Activated CD8-positive, alpha-beta memory T cell treated with anti-CD3 and anti-CD28 coated beads, Interleukin-2, amount 50 U/mL, for 1 hour (primary cell): Measurements from ENCODE around the gene SFRP2.

Source experiments
- DNase-seq: peaks from one replicate; pipeline ENCODE4 v3.0.0-alpha.2; 2020; ENCODE audit errors: extremely low read depth

Gene SFRP2

DNA sequence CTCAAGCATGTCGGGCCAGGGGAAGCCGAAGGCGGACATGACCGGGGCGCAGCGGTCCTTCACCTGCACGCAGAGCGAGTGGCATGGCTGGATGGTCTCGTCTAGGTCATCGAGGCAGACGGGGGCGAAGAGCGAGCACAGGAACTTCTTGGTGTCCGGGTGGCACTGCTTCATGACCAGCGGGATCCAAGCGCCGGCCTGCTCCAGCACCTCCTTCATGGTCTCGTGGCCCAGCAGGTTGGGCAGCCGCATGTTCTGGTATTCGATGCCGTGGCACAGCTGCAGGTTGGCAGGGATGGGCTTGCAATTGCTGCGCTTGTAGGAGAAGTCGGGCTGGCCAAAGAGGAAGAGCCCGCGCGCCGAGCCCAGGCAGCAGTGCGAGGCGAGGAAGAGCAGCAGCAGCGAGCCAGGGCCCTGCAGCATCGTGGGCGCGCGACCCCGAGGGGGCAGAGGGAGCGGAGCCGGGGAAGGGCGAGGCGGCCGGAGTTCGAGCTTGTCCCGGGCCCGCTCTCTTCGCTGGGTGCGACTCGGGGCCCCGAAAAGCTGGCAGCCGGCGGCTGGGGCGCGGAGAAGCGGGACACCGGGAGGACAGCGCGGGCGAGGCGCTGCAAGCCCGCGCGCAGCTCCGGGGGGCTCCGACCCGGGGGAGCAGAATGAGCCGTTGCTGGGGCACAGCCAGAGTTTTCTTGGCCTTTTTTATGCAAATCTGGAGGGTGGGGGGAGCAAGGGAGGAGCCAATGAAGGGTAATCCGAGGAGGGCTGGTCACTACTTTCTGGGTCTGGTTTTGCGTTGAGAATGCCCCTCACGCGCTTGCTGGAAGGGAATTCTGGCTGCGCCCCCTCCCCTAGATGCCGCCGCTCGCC is at the start of gene SFRP2:
Gene SFRP2 (minus strand): TSS at position 671 of the 864 bp plus-strand sequence. CDS start 248 bp downstream, at position 423.
- no peak for DNase-seq

DNA sequence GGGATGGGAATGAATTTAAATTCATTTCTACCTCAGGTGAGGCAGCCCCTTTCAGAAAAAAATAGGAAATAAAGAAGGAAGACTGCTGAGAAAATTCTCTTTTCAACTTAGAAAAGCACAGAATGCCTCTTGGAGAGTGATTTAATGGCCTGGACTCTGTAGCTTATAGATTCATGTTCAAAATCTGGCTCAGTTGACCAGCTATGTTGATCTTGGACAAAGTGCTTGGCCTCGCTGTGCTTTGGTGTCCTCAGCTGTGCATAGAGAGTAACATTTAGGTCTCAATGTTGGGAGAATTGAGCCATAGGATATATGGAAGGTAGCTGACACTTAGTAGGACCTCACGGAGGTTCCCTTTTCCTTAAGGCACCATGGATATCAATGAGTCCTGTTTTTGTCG is 49.7 kb upstream of the SFRP2 start:
- no peak for DNase-seq

- no peak for DNase-seq
These were observed 46.0 kb upstream of the SFRP2 start for GRCh38 chr4:153834901-153835300.

GRCh38 chr4:153832720-153833287 is 43.9 kb upstream of the SFRP2 start:
- no peak for DNase-seq

DNA sequence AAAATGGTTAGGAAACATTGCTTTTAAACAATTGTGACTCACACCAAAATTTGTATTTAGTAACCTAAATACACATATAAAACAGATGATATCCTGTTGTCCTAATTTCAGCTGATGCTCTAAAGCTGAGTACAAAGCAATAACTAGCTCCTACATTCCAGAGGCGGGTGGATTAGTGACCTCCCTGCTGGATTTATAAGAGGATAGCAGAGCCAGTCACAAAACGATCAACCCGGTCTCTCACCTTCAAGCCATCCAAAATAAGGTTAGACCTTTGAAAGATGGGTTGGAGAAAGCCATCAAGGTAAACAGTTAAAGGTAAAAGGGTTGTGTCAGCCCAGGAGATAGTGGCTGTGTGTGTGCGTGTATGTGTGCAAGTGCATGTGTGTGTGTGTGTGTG is 43.2 kb upstream of the SFRP2 start:
- DNase-seq, result no peak

DNA sequence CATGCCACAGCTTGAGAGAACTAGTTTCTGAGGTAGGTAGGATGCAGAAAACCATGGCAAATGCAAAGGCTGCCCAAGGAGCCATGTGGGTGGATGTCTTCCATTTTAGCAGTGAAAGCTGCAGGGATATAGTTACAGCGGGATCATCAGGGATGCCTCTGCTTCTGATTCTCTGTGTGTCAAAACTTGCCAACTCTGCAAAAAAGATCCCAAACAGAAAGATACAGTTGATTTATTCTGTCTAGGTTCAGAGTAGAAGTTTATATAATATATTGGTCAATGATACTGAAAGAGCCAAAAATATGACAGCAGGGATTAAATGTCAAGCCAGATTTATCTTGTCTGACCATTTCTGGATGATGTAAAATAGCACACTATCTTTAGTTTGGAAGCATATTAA is 42.4 kb upstream of the SFRP2 start:
- no peak for DNase-seq

GRCh38 chr4:153825691-153826090 is 36.8 kb upstream of the SFRP2 start:
- no peak for DNase-seq

DNA sequence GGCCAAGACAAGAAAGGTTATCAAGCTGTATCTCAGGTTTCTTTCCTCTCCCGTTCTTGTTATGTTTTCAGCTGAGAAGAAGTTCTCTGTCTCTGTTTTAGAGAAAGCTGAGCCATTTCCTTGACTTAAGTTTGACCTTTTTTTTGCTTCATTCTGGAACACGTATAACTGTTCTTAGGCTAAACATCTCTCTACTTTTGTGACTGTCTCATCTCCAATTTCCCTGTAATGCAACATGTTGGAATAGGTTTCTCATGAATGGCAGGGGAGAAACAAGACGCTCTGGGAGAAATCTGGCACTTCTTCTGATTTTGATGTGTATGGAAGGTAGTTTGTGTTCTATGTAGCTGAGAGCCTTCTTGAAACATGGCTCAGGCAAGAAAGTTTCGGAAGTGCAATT is 36.2 kb upstream of the SFRP2 start:
- no peak for DNase-seq

DNA sequence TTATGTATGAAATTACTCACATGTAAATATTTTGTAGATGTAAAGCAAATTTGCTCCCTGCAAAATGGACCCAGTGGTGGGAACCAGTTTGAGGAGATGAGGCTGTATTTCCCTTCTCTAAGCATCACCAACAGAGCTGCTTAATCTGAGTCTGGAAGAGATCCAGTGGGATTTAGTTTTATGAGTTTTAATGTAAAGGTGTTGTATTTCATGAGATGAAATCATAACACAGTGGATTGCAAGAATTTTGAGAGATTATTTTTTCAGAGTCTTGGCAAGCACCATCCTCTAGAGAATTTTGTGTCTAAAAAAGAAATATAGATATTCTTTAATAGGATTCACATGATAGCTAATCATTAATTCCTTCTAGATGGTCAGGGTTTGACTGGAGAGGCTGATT is 35.6 kb upstream of the SFRP2 start:
- DNase-seq, result no peak

- DNase-seq, result no peak
These were observed 34.6 kb upstream of the SFRP2 start for GRCh38 chr4:153823483-153823882.

- no peak for DNase-seq
These were observed 33.4 kb upstream of the SFRP2 start for GRCh38 chr4:153822316-153822715.

DNA sequence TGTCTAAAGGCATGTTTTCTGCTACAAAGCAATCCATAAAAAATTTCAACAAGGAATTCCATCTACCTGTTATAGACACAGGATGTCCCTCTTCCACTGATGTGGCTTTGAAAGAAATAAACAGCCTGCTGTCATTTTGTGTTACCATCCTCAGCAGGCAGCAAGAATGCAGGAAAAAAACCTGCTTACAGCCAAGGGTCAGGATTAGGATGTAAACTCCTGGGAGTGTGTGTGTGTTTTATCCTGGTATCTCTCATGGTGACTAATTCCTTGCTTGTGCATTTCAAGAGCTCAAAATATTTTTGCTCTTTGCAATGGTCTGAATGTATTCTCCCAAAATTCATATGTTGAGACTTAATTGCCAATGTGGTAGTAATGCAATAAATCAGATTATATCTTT is 28.6 kb upstream of the SFRP2 start:
- no peak for DNase-seq

DNA sequence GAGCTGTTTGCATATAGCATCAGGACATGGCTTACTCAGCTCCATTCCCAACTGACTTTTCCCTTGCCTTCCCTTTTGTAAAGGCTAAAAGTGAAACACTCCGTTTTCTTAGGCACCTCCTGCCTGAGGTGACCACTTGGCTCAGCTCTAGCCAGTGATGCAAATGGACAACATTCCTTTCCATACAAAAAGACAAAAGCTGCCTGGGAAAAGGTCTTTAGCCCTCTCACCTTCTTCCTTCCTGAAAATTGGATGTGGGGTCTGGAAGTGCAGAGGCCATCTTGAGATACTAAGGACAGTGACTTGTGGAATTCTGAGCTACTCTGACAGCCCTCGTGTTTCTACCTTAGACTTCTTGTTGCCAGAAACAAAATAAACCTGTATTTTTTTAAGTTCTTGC is 27.7 kb upstream of the SFRP2 start:
- DNase-seq, result no peak

GRCh38 chr4:153814789-153815188 is 25.9 kb upstream of the SFRP2 start:
- DNase-seq, result no peak

- no peak for DNase-seq
These were observed 21.3 kb upstream of the SFRP2 start for GRCh38 chr4:153809916-153810810.

DNA sequence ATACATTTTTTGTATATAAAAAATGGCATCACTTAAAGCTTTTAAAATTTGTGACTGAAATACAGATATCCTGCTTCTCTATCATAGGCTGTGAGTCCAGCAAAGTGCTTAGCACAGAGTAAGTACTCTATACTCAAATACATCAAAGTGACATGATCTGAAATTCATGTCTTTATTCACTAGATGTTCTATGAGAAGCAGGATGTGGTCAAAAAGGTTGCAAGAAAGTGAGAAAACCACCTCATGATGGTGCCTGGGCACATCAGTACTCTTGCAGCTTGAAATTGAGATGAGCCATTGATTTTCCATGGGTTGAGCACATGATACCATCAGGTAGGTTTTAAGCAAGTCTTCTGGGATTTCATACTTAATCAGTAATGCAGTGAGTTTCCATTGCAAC is 20.4 kb upstream of the SFRP2 start:
- no peak for DNase-seq

- no peak for DNase-seq
These were observed 19.3 kb upstream of the SFRP2 start for GRCh38 chr4:153808175-153808574.

DNA sequence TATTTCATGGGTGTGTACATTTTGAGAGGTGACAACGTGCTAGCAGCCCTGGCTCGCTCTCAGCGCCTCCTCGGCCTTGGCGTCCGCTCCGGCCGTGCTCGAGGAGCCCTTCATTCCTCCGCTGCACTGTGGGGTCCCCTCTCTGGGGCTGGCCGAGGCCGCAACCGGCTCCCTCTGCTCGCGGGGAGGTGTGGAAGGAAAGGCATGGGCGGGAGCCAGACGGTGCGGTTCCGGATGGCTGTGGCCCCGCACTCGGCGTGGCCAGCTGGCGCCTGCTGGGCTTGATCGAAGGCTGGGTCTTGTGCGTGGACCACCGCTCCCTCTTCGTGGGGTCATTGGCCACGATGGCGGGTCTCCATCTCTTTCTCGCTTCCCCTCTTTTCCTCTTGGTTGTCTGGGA is 17.2 kb upstream of the SFRP2 start:
- no peak for DNase-seq

GRCh38 chr4:153804722-153805121 is 15.8 kb upstream of the SFRP2 start:
- no peak for DNase-seq

GRCh38 chr4:153799694-153800074 is 10.8 kb upstream of the SFRP2 start:
- no peak for DNase-seq

DNA sequence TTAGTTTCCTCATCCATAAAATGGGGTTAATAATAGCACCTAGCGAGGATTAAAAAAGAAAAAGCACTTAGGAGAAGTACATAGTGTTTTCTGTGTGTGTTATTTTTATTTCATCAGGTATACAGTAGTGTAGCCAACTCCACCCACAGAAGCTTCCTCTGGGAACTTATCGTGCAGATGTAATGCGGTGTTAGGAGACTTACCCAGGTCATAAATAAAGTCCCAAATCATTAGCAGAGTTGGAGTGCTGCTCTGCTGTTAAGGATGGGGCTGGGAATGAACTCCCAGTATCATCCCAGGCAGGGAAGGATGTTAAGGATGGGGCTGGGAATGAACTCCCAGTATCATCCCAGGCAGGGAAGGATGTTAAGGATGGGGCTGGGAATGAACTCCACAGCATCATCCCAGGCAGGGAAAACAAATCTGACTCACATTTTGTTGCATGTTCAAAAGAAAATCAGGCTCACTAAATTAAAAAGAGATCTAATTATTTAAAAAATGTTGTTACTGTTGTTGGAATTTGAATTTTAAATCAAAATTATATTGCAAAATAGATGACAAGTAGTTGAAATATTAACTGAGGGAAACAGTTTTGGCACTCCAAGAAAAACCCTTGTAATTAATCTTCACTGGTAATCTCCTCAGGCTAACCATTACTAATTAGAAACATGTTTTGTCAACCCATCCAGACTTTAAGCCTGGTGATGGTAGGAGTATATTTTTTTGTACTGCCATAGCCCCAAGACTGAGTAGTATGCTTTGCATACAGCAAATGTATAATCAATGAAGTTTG is 10.2 kb upstream of the SFRP2 start:
- DNase-seq, result no peak

DNA sequence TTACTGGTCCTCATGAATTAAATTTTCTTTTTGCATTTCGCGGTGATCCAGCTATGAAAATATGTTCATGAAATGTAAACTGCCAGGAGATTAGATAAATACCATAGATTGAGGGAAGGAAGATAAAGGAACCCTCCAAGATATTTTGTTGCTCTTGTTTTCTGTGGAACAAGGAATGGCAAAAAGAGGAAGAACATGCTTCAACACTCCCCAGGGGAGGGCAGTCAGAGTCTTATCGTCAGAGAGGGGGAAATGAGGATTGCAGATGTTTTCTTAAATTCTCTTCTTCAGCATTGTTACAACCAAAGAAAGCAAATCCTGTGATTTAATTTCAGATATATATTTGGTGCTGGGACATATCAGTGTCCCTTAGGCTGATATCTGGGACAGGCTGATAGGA is 9.5 kb upstream of the SFRP2 start:
- DNase-seq, result no peak
